HK-2 (cell line): ENCODE data around the gene RSPH10B2.
"Not testable (repeated sequence)": the region's sequence is repeated elsewhere in the genome, so short reads cannot be mapped to it uniquely, and the experiment has no call there.

ENCODE experiments used
- DNase-seq: peaks from one replicate; pipeline ENCODE4 v3.0.0-alpha.2; 2018; ENCODE audit not compliant: unreplicated experiment

The RSPH10B2 gene

DNA sequence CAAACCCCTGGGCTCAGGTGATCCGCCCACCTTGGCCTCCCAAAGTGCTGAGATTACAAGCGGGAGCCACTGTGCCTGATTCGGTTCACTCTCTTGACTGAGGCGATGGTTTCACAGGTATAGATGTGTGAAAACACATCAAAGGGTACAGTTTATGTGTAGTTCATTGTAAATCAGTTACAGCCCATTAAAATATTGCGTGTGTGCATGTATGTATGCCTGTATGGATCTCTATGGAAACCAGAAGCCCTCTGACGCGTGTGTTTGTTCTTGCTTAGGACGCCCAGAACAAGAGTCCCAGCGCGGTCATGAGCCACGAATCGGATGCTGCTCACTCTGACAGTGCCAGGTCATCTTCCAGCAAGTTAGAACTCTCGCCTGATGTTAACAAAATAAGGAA, 35.5 kb downstream of the RSPH10B2 start:
- DNase-seq: not testable (repeated sequence)

DNA sequence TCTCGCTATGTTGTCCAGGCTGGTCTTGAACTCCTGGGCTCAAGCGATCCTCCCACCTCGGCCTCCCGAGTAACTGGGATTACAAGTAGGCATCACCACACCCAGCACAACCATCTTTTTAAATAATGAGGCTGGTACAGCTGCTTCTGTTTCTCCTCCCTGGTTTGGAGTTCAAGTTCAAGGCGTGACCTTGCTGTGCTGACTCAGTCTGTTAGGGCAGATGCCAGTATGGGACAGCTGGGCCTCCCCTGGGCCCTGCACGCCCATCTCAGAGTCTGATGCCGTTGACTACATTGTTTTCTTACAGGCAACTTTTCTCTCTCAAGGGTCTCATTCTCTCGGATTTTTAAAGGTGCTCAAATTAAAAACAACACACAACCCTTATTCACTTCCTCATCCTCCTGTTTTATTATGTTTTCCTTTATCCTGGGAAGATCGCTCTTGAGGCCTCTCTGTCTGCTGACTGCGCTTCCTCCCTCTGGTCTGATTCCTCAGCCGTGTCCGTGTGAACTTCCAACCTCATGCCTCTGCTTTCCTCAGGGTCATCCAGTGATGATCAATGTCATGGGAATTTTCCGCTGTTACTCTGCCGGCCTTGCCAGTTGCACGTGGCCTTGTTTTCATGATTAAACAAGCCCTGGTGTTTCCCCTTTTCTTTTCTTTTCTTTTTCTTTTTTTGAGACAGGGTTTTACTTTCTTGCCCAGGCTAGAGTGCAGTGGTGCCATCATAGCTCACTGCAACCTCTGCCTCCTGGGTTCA, 38.4 kb downstream of the RSPH10B2 start:
- DNase-seq: peak; percentile 46

GRCh38 chr7:6794276-6794675, 40.4 kb downstream of the RSPH10B2 start:
- DNase-seq: not testable (repeated sequence)

DNA sequence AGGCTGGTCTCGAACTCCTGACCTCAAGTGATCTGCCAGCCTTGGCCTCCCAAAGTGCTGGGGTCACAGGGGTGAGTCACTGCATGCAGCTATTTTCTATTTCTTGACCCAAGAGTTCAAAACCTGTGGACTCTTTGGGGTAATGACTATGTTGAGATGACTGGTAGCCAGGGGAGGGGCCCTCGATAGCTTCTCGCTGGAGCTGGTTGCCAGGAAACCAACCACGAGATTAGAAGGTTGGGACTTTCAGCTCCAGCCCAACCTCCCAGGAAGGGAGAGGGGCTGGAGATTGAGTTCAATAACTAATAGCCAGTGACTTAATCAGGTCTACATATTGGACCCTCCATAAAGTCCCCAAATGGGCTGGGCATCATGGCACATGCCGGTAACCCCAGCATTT, 43.3 kb downstream of the RSPH10B2 start:
- peak; percentile 20 for DNase-seq

DNA sequence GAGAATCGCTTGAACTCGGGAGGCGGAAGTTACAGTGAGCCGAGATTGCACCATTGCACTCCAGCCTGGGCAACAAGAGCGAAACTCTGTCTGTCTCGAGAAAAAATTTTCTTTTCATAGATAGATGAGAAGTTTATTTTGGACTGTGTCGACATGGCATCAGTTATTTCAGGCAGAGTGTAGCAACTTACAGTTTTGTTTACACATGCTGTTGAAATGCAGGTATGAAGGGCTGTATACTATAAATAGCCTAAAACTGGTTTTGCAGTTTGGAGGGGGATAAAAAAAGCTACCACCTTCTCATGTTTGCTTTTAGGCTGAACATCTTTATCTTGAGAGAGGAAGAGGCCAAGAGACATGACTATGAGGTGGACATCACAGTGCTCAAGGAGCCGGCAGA, 44.1 kb downstream of the RSPH10B2 start:
- not testable (repeated sequence) for DNase-seq

DNA sequence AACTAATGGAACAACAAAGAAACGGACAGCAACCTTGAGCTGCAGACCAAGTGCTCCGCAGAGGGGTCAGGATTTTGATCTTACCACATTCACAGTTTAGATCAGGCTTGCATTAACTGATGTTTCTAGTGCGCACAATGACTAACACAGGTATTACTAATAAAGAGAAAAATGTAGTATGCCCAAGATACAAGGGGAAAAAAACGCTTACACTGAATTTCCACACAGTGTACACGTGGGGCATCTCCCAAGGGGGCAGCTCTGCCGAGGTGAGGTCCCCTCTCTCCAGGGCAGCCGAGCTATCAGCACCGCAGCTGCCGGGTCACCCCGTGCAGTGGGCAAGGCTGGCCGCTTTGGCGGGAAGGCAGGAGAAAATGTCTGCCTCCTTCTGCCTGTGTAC, 46.0 kb downstream of the RSPH10B2 start:
- DNase-seq: not testable (repeated sequence)

DNA sequence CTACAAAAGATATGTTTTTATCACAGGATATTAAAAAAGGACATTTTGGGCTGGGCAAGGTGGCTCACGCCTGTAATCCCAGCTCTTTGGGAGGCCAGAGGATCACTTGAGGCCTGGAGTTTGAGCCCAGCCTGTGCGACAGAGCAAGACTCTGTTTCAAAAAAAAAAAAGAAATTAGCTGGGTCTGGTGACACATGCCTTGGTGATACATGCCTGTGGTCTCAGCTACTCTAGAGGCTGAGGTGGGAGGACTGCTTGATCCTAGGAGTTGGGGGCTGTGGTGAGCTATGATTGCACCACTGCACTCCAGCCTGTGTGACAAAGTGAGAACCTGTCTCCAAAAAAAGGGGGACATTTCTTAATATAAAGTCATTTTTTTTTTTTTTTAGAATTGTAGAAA, 46.4 kb downstream of the RSPH10B2 start:
- not testable (repeated sequence) for DNase-seq

DNA sequence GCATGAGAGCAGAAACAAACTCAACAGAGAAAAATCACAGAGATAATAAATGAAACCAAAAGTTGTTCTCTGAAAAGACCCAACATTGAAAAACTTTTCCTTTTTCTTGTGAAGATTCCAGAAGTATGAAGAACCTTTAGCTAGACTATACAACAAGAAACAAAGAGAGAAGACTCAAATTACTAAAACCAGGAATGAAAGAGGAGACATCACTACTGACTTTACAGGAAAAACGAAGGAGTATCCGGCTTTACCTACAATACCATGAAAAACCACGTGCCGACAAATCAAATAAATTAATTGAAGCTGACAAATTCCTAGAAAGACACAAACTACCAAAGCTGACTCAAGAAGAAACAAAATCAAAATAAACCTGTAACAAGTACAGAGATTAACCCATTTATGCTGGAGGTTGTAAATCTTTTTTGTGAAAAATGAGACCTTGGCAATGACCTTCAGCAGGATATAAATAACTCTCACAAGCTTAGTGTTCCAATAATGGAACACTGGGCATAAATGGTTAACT, 53.6 kb downstream of the RSPH10B2 start:
- not testable (repeated sequence) for DNase-seq

- DNase-seq: not testable (repeated sequence)
Observed at GRCh38 chr7:6807959-6808358, 54.1 kb downstream of the RSPH10B2 start.

GRCh38 chr7:6813011-6813410, 59.1 kb downstream of the RSPH10B2 start:
- DNase-seq: not testable (repeated sequence)

DNA sequence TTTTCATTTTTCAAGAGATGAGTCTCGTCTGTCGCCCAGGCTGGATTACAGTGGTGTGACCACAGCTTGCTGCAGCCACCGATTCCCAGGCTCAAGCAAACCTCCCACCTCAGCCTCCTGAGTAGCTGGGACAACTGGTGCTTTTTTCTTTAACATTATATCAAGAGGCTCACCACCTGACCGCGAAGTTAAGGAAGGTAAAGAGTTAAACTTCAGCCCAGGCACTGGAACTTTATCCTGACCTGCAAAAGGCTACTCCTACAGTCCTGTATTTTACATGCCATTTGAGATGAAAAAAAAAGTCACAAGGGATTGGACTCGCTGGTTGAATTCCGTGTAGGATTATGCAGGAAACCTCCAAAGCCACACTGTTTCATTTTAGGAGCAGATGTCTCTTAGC, 61.6 kb downstream of the RSPH10B2 start:
- not testable (repeated sequence) for DNase-seq

- DNase-seq: not testable (repeated sequence)
Observed at GRCh38 chr7:6821622-6822021, 67.7 kb downstream of the RSPH10B2 start.

GRCh38 chr7:6825236-6826125, 71.6 kb downstream of the RSPH10B2 start:
- DNase-seq: not testable (repeated sequence)

GRCh38 chr7:6826151-6826550, 72.2 kb downstream of the RSPH10B2 start, which contains the start of gene CCZ1B:
TSS of gene CCZ1B (minus strand) at chr7:6826275. CDS start at chr7:6826197, 78 bp downstream.
- peak; percentile 79 for DNase-seq

DNA sequence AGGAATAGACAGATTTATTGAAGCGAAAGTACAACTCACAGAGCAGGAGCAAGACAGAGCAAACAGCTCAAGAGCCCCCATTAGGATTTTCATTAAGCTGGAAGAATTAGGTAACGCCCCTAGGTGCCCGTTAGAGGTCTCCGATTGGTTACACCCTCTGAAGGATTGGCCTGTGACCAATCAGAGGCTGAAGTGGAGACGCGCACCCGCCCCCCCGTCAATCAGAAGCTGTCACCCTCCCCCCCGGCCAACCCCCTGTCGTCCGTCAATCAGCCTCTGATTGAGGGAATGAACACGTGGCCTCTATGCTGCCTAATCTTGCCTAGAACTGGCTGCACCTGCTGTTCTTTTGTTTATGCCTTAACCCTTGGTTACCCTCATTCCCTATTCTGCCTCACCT, 73.3 kb downstream of the RSPH10B2 start:
- DNase-seq: not testable (repeated sequence)

DNA sequence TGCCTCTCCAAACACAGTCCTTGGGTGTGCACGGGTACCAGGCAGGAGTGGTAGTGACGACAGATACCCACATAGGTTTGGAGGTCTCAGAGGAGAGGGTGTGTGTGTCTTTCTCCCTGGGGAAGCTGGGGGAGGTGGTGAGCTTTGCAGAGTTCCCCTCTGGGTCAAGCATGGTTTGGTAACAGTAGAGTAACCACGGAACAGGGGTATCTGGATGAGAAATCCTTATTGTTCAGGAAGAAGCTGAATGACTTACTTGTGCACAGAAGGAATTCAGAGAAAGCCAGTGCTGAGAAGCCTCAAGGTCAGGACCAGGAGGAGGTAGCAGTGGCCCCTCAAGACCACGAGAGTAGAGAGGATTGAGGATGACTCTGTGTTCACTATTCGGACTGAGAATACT, 75.7 kb downstream of the RSPH10B2 start:
- DNase-seq: not testable (repeated sequence)

DNA sequence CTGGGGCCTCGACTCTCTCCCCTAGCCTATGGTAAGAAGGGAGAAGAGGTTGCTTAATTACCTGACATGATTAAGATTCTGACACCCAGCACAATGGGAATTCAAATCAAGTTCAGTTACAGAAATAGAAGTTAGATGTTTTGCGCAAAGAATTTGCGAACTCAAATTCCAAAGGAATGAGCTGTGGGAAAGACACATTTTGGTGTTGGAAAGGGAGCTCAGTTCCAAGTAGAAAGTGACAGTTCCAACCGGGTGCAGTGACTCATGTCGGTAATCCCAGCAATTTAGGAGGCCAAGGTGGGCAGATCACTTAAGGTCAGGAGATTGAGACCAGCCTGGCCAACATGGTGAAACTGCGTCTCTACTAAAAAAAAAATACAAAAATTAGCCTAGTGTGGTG, 76.1 kb downstream of the RSPH10B2 start:
- DNase-seq: not testable (repeated sequence)

- DNase-seq: no peak
Observed at GRCh38 chr7:6831018-6831725, 77.3 kb downstream of the RSPH10B2 start.

DNA sequence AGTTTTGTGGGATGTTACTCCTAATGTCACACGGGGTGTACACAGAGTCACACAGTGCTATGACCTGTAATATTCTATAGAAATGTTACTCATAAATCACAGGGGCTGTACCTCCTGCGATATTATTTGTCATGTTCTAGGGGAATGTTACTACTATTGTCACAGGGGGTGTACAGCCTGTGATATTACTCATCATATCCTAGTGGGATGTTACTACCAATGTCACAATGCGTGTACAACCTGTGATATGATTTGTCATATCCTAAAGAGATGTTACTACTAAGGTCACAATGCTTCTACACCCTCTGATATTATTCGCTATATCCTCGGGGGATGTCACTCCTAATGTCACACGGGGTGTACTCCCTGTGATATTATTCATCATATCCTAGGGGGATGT, 79.7 kb downstream of the RSPH10B2 start:
- DNase-seq: no peak

GRCh38 chr7:6835521-6835920, 81.6 kb downstream of the RSPH10B2 start:
- not testable (repeated sequence) for DNase-seq

GRCh38 chr7:6837081-6837480, 83.2 kb downstream of the RSPH10B2 start:
- not testable (repeated sequence) for DNase-seq
